PC-9 (cell line): ENCODE results near the gene HK2. TPM values are rescaled to one million over a fixed set of nuclear protein-coding genes. Genes with fewer than 3 reads are reported as not detected.

ENCODE experiments used
- BruUV-seq: library from RNA; stranded (reverse); fragments of 400-500 nt; replicated peaks from 2 replicates; lab custom pipeline; 2021; lab: Mats Ljungman, UMichigan
- CTCF ChIA-PET: fragments of 300-600 bp; sonication (Branson Sonifier 250); formaldehyde crosslinking; loops from one replicate; lab custom pipeline; 2022; ENCODE audit warnings: antibody characterized with exemption; lab: Charles Lee
- POLR2A ChIA-PET: fragments of 300-600 bp; sonication (Branson Sonifier 250); formaldehyde crosslinking; loops from one replicate; lab custom pipeline; 2022; ENCODE audit warnings: antibody characterized with exemption; ENCODE audit not compliant: unreplicated experiment; lab: Charles Lee
- DNase-seq, 2 experiments: peaks; one replicate each; pipeline versions ENCODE4 v3.0.0 to v3.0.0-alpha.2; 2015 to 2022; ENCODE audit warnings: mixed read lengths in 1 of 2
- H2AFZ ChIP-seq: fragments of 200-600 bp; sonication (generic); 2 replicates; pipeline ENCODE4 v1.8.1; 2017; ENCODE audit warnings: antibody characterized with exemption
- H3F3A ChIP-seq: fragments of 200-600 bp; sonication (generic); 2 replicates; pipeline ENCODE4 v1.8.1; 2017; ENCODE audit warnings: antibody characterized with exemption, mild to moderate bottlenecking, low read depth; ENCODE audit not compliant: insufficient read depth
- H3K27ac ChIP-seq: fragments of 200-600 bp; sonication (generic); 2 replicates; pipeline ENCODE4 v1.6.1; 2016; ENCODE audit warnings: mixed run types
- H3K27me3 ChIP-seq: fragments of 200-600 bp; sonication (generic); 2 replicates; pipeline ENCODE4 v1.6.1; 2016; ENCODE audit warnings: low read depth, mixed run types; ENCODE audit not compliant: insufficient read depth
- H3K36me3 ChIP-seq: fragments of 200-600 bp; sonication (generic); 2 replicates; pipeline ENCODE4 v1.6.1; 2016; ENCODE audit warnings: low read depth, mixed run types
- H3K4me1 ChIP-seq: fragments of 200-600 bp; sonication (generic); replicated peaks from 2 replicates; pipeline ENCODE4 v1.6.1; 2016; ENCODE audit warnings: mixed run types; ENCODE audit not compliant: insufficient read depth
- H3K4me2 ChIP-seq: fragments of 200-600 bp; sonication (generic); 2 replicates; pipeline ENCODE4 v1.6.1; 2017; ENCODE audit warnings: mixed run types
- H3K4me3 ChIP-seq: fragments of 200-600 bp; sonication (generic); 2 replicates; pipeline ENCODE4 v1.6.1; 2016; ENCODE audit warnings: mixed run types
- H3K79me2 ChIP-seq: fragments of 200-600 bp; sonication (generic); 2 replicates; pipeline ENCODE4 v1.6.1; 2017; ENCODE audit warnings: low read depth, mixed run types
- H3K9me2 ChIP-seq: fragments of 200-600 bp; sonication (generic); 2 replicates; pipeline ENCODE4 v1.8.1; 2017; ENCODE audit warnings: mild to moderate bottlenecking; ENCODE audit not compliant: insufficient read depth
- H3K9me3 ChIP-seq: fragments of 200-600 bp; sonication (generic); 2 replicates; pipeline ENCODE4 v1.8.1; 2016; ENCODE audit warnings: low read depth; ENCODE audit not compliant: insufficient read depth
- H4K20me1 ChIP-seq: fragments of 200-600 bp; sonication (generic); 2 replicates; pipeline ENCODE4 v1.8.1; 2017; ENCODE audit not compliant: insufficient read depth
- CTCF ChIP-seq: fragments of 200-600 bp; sonication (generic); conservative IDR thresholded peaks from 2 replicates; pipeline ENCODE4 v1.6.1; 2017; ENCODE audit warnings: mixed run types, antibody characterized with exemption, mild to moderate bottlenecking, moderate library complexity
- EZH2 ChIP-seq: fragments of 200-600 bp; sonication (generic); IDR thresholded peaks from 2 replicates; pipeline ENCODE4 v1.8.0; 2017; ENCODE audit warnings: antibody characterized with exemption, low read depth
- intact Hi-C: fragments of 100-400 bp; cut with micrococcal nuclease; formaldehyde crosslinking; loops from one replicate; pipeline ENCODE4 v1.10.0; 2022; ENCODE audit not compliant: unreplicated experiment
- total RNA-seq: library from RNA; stranded (reverse); gene quantifications from 2 replicates; pipeline ENCODE4 v1.2.3, GENCODE V29; 2021

HK2 gene
- total RNA-seq, 1 experiment from 2014 or later = 7.8 TPM

GRCh38 chr2:74931940-74932339 lies 98.0 kb downstream of the HK2 start:
- intact Hi-C loops = no loop called here
- 0 out of 2 replicates have a peak, but pooled peaks cover 8% of the 10 kb centered on the region for H3K36me3 ChIP-seq
- no peak overlapping the region for H3K4me3 ChIP-seq
- H4K20me1 ChIP-seq = no peaks in the 10 kb centered on the region
- H3K27ac ChIP-seq = no peak overlapping the region
- no peaks in the 10 kb centered on the region for H3K4me1 ChIP-seq
- H3K9me3 ChIP-seq = no peaks in the 10 kb centered on the region
- ChIA-PET CTCF (no interaction called here), POLR2A (no interaction called here)
- no peaks in the 10 kb centered on the region for H3K9me2 ChIP-seq
- no peak overlapping the region for H3K4me2 ChIP-seq
- no TSS peak for BruUV-seq
- no peaks in the 10 kb centered on the region for H3F3A ChIP-seq
- H3K27me3 ChIP-seq = no peaks in the 10 kb centered on the region
- DNase-seq = no peak
- no peak overlapping the region for H2AFZ ChIP-seq
- TF ChIP-seq EZH2 (no peak), CTCF (no peak)
- no peaks in the 10 kb centered on the region for H3K79me2 ChIP-seq

GRCh38 chr2:74935975-74936391 lies 102.1 kb downstream of the HK2 start:
- no TSS peak for BruUV-seq
- no peak overlapping the region for H2AFZ ChIP-seq
- H3K27ac ChIP-seq = no peak overlapping the region
- no peaks in the 10 kb centered on the region for H3F3A ChIP-seq
- H3K4me2 ChIP-seq = no peak overlapping the region
- H3K9me2 ChIP-seq = no peaks in the 10 kb centered on the region
- H3K79me2 ChIP-seq = no peaks in the 10 kb centered on the region
- no peak overlapping the region for H3K4me3 ChIP-seq
- DNase-seq = no peak
- ChIA-PET POLR2A (no interaction called here), CTCF (no interaction called here)
- no peaks in the 10 kb centered on the region for H3K4me1 ChIP-seq
- intact Hi-C loops = no loop called here
- no peaks in the 10 kb centered on the region for H3K36me3 ChIP-seq
- H3K27me3 ChIP-seq = no peaks in the 10 kb centered on the region
- no peak for TF ChIP-seq CTCF
- TF ChIP-seq EZH2 = no peak
- no peaks in the 10 kb centered on the region for H3K9me3 ChIP-seq
- H4K20me1 ChIP-seq = no peaks in the 10 kb centered on the region

GRCh38 chr2:74937221-74937880 lies 103.4 kb downstream of the HK2 start:
- intact Hi-C loops = no loop called here
- no TSS peak for BruUV-seq

More at GRCh38 chr2:74937221-74937880, 103.4 kb downstream of the HK2 start:
- ChIA-PET POLR2A (no interaction called here), CTCF (no interaction called here)
- Histone ChIP-seq H3K36me3 (no peaks in the 10 kb centered on the region), H3K27me3 (no peaks in the 10 kb centered on the region), H3K4me1 (no peaks in the 10 kb centered on the region), H3F3A (no peaks in the 10 kb centered on the region), H2AFZ (no peak overlapping the region), H4K20me1 (no peaks in the 10 kb centered on the region), H3K4me2 (no peak overlapping the region), H3K79me2 (no peaks in the 10 kb centered on the region), H3K4me3 (no peak overlapping the region), H3K9me2 (no peaks in the 10 kb centered on the region), H3K9me3 (no peaks in the 10 kb centered on the region), H3K27ac (no peak overlapping the region)
- TF ChIP-seq EZH2 (no peak), CTCF (no peak)
- DNase-seq = no peak
